Measurements from ENCODE around the gene DFFB. TPM values are rescaled to one million over a fixed set of nuclear protein-coding genes. Genes with fewer than 3 reads are reported as not detected.

DFFB gene
- total RNA-seq, 4 donors from 2014 or later, result 1.3 to 3.6 (median 3.1) TPM

GRCh38 chr1:3902571-3903091 lies 45.4 kb downstream of the DFFB start:
- no peak overlapping the region for H3K4me3 ChIP-seq
- intact Hi-C loops (cut with DNase I; ENCODE audit: low total_unique reads), result loop anchor here (5.0 to 10.0 kb wide), 2 partner anchors 278 to 1985 kb away; partner anchors contain the start of genes CALML6, TMEM52 and TPRG1L
- H3K4me1 ChIP-seq, result peaks cover 8 to 9% of the 10 kb centered on the region in 2 donors
- in situ Hi-C loops (cut with MboI; ENCODE audit: low sequenced_read_pairs in 4 of 4), result no loop called here
- no peak overlapping the region for H3K27ac ChIP-seq
- no peaks in the 10 kb centered on the region for H3K36me3 ChIP-seq
- TF ChIP-seq POLR2A (IDR thresholded peaks at IDR 0.05), result no peak
- TF ChIP-seq, protein P1, sequence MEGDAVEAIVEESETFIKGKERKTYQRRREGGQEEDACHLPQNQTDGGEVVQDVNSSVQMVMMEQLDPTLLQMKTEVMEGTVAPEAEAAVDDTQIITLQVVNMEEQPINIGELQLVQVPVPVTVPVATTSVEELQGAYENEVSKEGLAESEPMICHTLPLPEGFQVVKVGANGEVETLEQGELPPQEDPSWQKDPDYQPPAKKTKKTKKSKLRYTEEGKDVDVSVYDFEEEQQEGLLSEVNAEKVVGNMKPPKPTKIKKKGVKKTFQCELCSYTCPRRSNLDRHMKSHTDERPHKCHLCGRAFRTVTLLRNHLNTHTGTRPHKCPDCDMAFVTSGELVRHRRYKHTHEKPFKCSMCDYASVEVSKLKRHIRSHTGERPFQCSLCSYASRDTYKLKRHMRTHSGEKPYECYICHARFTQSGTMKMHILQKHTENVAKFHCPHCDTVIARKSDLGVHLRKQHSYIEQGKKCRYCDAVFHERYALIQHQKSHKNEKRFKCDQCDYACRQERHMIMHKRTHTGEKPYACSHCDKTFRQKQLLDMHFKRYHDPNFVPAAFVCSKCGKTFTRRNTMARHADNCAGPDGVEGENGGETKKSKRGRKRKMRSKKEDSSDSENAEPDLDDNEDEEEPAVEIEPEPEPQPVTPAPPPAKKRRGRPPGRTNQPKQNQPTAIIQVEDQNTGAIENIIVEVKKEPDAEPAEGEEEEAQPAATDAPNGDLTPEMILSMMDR (IDR thresholded peaks at IDR 0.05 in 4 of 5, conservative IDR thresholded peaks at IDR 0.05 in 1 of 5), result no peak
- DNase-seq (no peak), ATAC-seq (no peak)
- no peaks in the 10 kb centered on the region for H3K9me3 ChIP-seq
- no peaks in the 10 kb centered on the region for H3K27me3 ChIP-seq

- intact Hi-C loops (cut with DNase I; ENCODE audit: low total_unique reads), result loop anchor here (5.0 to 10.0 kb wide), 2 partner anchors 279 to 1986 kb away; partner anchors contain the start of genes CALML6, TMEM52 and TPRG1L
- no peaks in the 10 kb centered on the region for H3K36me3 ChIP-seq
- H3K27ac ChIP-seq, result no peak overlapping the region
- no peak overlapping the region for H3K4me3 ChIP-seq
- ATAC-seq, result no peak
- TF ChIP-seq, protein P1 (IDR thresholded peaks at IDR 0.05 in 4 of 5, conservative IDR thresholded peaks at IDR 0.05 in 1 of 5), result no peak
- no peak for TF ChIP-seq POLR2A (IDR thresholded peaks at IDR 0.05)
- in situ Hi-C loops (cut with MboI; ENCODE audit: low sequenced_read_pairs in 4 of 4), result no loop called here
- H3K4me1 ChIP-seq, result peaks cover 8 to 9% of the 10 kb centered on the region in 2 donors
- H3K9me3 ChIP-seq, result no peaks in the 10 kb centered on the region
- no peak for DNase-seq
- H3K27me3 ChIP-seq, result no peaks in the 10 kb centered on the region
Observed at GRCh38 chr1:3903141-3904005, 46.1 kb downstream of the DFFB start.

- ATAC-seq, result no peak
- TF ChIP-seq, protein P1 (IDR thresholded peaks at IDR 0.05 in 4 of 5, conservative IDR thresholded peaks at IDR 0.05 in 1 of 5), result no peak
- TF ChIP-seq POLR2A (IDR thresholded peaks at IDR 0.05), result no peak
- H3K36me3 ChIP-seq, result no peaks in the 10 kb centered on the region
- H3K27me3 ChIP-seq, result no peaks in the 10 kb centered on the region
- no peak overlapping the region for H3K27ac ChIP-seq
- in situ Hi-C loops (cut with MboI; ENCODE audit: low sequenced_read_pairs in 4 of 4) (no loop called here), intact Hi-C loops (cut with DNase I; ENCODE audit: low total_unique reads) (loop anchor here (5.0 to 10.0 kb wide), 2 partner anchors 279 to 1987 kb away; partner anchors contain the start of genes CALML6, TMEM52 and TPRG1L)
- H3K4me3 ChIP-seq, result no peak overlapping the region
- no peak for DNase-seq
- no peaks in the 10 kb centered on the region for H3K9me3 ChIP-seq
- peaks cover 6 to 8% of the 10 kb centered on the region in 2 donors for H3K4me1 ChIP-seq
Observed at GRCh38 chr1:3904006-3904842, 46.9 kb downstream of the DFFB start.

GRCh38 chr1:3904843-3905185 lies 47.5 kb downstream of the DFFB start:
- Histone ChIP-seq H3K27me3 (no peaks in the 10 kb centered on the region), H3K27ac (no peak overlapping the region), H3K4me3 (no peak overlapping the region), H3K9me3 (no peaks in the 10 kb centered on the region), H3K4me1 (peaks cover 0 to 8% of the 10 kb centered on the region in 2 donors), H3K36me3 (no peaks in the 10 kb centered on the region)
- ATAC-seq, result no peak
- no peak for DNase-seq
- in situ Hi-C loops (cut with MboI; ENCODE audit: low sequenced_read_pairs in 4 of 4), result no loop called here
- TF ChIP-seq, protein P1 (IDR thresholded peaks at IDR 0.05 in 4 of 5, conservative IDR thresholded peaks at IDR 0.05 in 1 of 5), result no peak
- TF ChIP-seq POLR2A (IDR thresholded peaks at IDR 0.05), result no peak
- intact Hi-C loops (cut with DNase I; ENCODE audit: low total_unique reads), result loop anchor here (5.0 to 10.0 kb wide), 2 partner anchors 280 to 1988 kb away; partner anchors contain the start of genes CALML6, TMEM52 and TPRG1L
